Smooth muscle cell (in vitro differentiated cells): ENCODE results near the gene XPO6. TPM values are rescaled to one million over a fixed set of nuclear protein-coding genes. Genes with fewer than 3 reads are reported as not detected.

Experiments
- DNase-seq: peaks from one replicate; lab custom pipeline; 2025; ENCODE audit not compliant: unreplicated experiment; lab: John Stamatoyannopoulos, UW
- H2AFZ ChIP-seq: fragments of 200-600 bp; sonication (generic); 2 replicates; pipeline ENCODE4 v1.6.0; 2016; ENCODE audit warnings: antibody characterized with exemption, low read depth, mild to moderate bottlenecking
- H3F3A ChIP-seq: fragments of 200-600 bp; sonication (generic); 2 replicates; pipeline ENCODE4 v1.6.0; 2017; ENCODE audit warnings: antibody characterized with exemption, low read depth
- H3K27ac ChIP-seq: fragments of 200-600 bp; sonication (generic); 2 replicates; pipeline ENCODE4 v1.5.1; 2016; ENCODE audit warnings: low read depth, mild to moderate bottlenecking
- H3K27me3 ChIP-seq: fragments of 200-600 bp; sonication (generic); 2 replicates; pipeline ENCODE4 v1.6.1; 2016; ENCODE audit warnings: low read depth, mild to moderate bottlenecking
- H3K36me3 ChIP-seq: fragments of 200-600 bp; sonication (generic); 2 replicates; pipeline ENCODE4 v1.5.1; 2016; ENCODE audit warnings: low read depth
- H3K4me1 ChIP-seq: fragments of 200-600 bp; sonication (generic); 2 replicates; pipeline ENCODE4 v1.5.1; 2016; ENCODE audit warnings: low read depth
- H3K4me2 ChIP-seq: fragments of 200-600 bp; sonication (generic); 2 replicates; pipeline ENCODE4 v1.6.0; 2016; ENCODE audit warnings: mild to moderate bottlenecking
- H3K4me3 ChIP-seq: fragments of 200-600 bp; sonication (generic); 2 replicates; pipeline ENCODE4 v1.5.1; 2016; ENCODE audit warnings: mild to moderate bottlenecking
- H3K79me2 ChIP-seq: fragments of 200-600 bp; sonication (generic); 2 replicates; pipeline ENCODE4 v1.6.0; 2016; ENCODE audit warnings: low read depth, mild to moderate bottlenecking
- H3K9ac ChIP-seq: fragments of 200-600 bp; sonication (generic); 2 replicates; pipeline ENCODE4 v1.6.0; 2016; ENCODE audit warnings: low read depth
- H3K9me3 ChIP-seq: fragments of 200-600 bp; sonication (generic); replicated peaks from 2 replicates; pipeline ENCODE4 v1.5.1; 2016; ENCODE audit warnings: low read depth
- H4K20me1 ChIP-seq: fragments of 200-600 bp; sonication (generic); 2 replicates; pipeline ENCODE4 v1.6.0; 2016; ENCODE audit warnings: low read depth
- WGBS: methylation state at CpG from one replicate; pipeline ENCODE4 v1.1.7; 2016; ENCODE audit warnings: low lambda C conversion rate; 5-methylcytosine and 5-hydroxymethylcytosine counted together
- polyA plus RNA-seq: library from polyadenylated mRNA; unstranded; fragments of >200 nt; fragmentation: Nextera tagmentation; extraction: Ambion mirVana; gene quantifications from 2 replicates; pipeline ENCODE4 v1.2.1, GENCODE V29; 2016
- total RNA-seq: library from RNA; depleted of rRNA; stranded (reverse); fragments of >200 nt; gene quantifications from 2 replicates; pipeline ENCODE4 v1.2.3, GENCODE V29; 2014
- TF ChIP-seq, protein P1 (sequence below): fragments of 200-600 bp; sonication (generic); IDR thresholded peaks from 2 replicates; pipeline ENCODE4 v1.5.1; 2017; ENCODE audit warnings: borderline replicate concordance, mild to moderate bottlenecking, antibody characterized with exemption; ENCODE audit not compliant: insufficient read depth, poor library complexity, severe bottlenecking

XPO6 gene
- total and polyA plus RNA-seq, 2 experiments from 2014 or later: 42.1 to 82.1 TPM

GRCh38 chr16:28149011-28149888 is 62.5 kb downstream of the XPO6 start:
- no peak for DNase-seq
- peaks cover 31% of the 10 kb centered on the region for H4K20me1 ChIP-seq
- no peak overlapping the region for H3K4me3 ChIP-seq
- TF ChIP-seq, protein P1, sequence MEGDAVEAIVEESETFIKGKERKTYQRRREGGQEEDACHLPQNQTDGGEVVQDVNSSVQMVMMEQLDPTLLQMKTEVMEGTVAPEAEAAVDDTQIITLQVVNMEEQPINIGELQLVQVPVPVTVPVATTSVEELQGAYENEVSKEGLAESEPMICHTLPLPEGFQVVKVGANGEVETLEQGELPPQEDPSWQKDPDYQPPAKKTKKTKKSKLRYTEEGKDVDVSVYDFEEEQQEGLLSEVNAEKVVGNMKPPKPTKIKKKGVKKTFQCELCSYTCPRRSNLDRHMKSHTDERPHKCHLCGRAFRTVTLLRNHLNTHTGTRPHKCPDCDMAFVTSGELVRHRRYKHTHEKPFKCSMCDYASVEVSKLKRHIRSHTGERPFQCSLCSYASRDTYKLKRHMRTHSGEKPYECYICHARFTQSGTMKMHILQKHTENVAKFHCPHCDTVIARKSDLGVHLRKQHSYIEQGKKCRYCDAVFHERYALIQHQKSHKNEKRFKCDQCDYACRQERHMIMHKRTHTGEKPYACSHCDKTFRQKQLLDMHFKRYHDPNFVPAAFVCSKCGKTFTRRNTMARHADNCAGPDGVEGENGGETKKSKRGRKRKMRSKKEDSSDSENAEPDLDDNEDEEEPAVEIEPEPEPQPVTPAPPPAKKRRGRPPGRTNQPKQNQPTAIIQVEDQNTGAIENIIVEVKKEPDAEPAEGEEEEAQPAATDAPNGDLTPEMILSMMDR: no peak
- no peak overlapping the region for H3K9ac ChIP-seq
- H3K9me3 ChIP-seq: no peaks in the 10 kb centered on the region
- no peak overlapping the region for H3K4me2 ChIP-seq
- no peaks in the 10 kb centered on the region for H3K4me1 ChIP-seq
- no peak overlapping the region for H2AFZ ChIP-seq
- H3K27ac ChIP-seq: no peak overlapping the region
- no peaks in the 10 kb centered on the region for H3F3A ChIP-seq
- WGBS: 94% methylated on average over 12 of the region's 12 CpGs
- peaks cover 4% of the 10 kb centered on the region for H3K79me2 ChIP-seq
- peaks cover 1% of the 10 kb centered on the region for H3K36me3 ChIP-seq
- no peaks in the 10 kb centered on the region for H3K27me3 ChIP-seq

GRCh38 chr16:28146536-28146935 is 65.2 kb downstream of the XPO6 start:
- H3K36me3 ChIP-seq: no peaks in the 10 kb centered on the region
- H3K4me1 ChIP-seq: no peaks in the 10 kb centered on the region
- H3K4me3 ChIP-seq: no peak overlapping the region
- H3F3A ChIP-seq: no peaks in the 10 kb centered on the region
- TF ChIP-seq, protein P1: no peak
- H3K9ac ChIP-seq: no peak overlapping the region
- no peak for DNase-seq
- H3K27me3 ChIP-seq: no peaks in the 10 kb centered on the region
- WGBS: 90% methylated on average over 3 of the region's 3 CpGs
- no peak overlapping the region for H2AFZ ChIP-seq
- peaks cover 4% of the 10 kb centered on the region for H3K79me2 ChIP-seq
- H4K20me1 ChIP-seq: peaks cover 29% of the 10 kb centered on the region
- H3K27ac ChIP-seq: no peak overlapping the region
- no peaks in the 10 kb centered on the region for H3K9me3 ChIP-seq
- no peak overlapping the region for H3K4me2 ChIP-seq

DNA sequence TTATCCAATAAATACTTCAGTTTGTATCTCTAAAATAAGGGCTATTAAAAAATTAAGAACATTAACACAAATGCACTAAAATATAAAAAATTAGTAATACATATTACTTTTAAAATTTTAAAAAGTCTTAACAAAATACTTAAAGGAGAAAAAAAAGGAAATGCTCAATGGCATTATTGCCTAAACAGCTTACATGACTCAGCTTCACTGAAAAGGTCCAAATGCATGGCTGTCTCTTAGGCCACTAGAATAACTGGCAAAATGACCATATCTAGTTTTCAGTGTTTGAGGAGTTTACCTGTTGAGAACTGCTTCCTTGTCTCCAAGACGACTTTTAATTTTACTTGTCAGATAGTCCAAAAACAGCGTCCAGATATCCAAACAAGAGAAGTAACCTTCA is 66.0 kb downstream of the XPO6 start:
- no peak for DNase-seq

More for the DNA sequence above, 66.0 kb downstream of the XPO6 start:
- Histone ChIP-seq H3K79me2 (peaks cover 4% of the 10 kb centered on the region), H3K27me3 (no peaks in the 10 kb centered on the region), H4K20me1 (peaks cover 24% of the 10 kb centered on the region), H3F3A (no peaks in the 10 kb centered on the region), H3K27ac (no peak overlapping the region), H3K4me3 (no peak overlapping the region), H3K4me2 (no peak overlapping the region), H3K4me1 (no peaks in the 10 kb centered on the region), H2AFZ (no peak overlapping the region), H3K36me3 (no peaks in the 10 kb centered on the region), H3K9ac (no peak overlapping the region), H3K9me3 (no peaks in the 10 kb centered on the region)
- WGBS: 96% methylated on average over 2 of the region's 2 CpGs
- TF ChIP-seq, protein P1: no peak
